A549 (cell line): ENCODE measurements around the gene GPRASP3.

Experiments
- CHD4 ChIP-seq: fragments of 200-600 bp; sonication (generic); IDR thresholded peaks from 2 replicates; pipeline ENCODE4 v1.6.1; 2016; ENCODE audit warnings: antibody characterized with exemption, mild to moderate bottlenecking, borderline replicate concordance
- EP300 ChIP-seq, 2 experiments: fragments of >200 bp; sonication (Bioruptor Twin); formaldehyde crosslinking; IDR thresholded peaks; 2 replicates in 1 of 2; 3 replicates in 1 of 2; pipeline ENCODE4 v1.6.1; 2016 to 2017
- HDAC2 ChIP-seq: fragments of 200-600 bp; sonication (generic); IDR thresholded peaks from 2 replicates; pipeline ENCODE4 v1.6.1; 2016
- JUNB ChIP-seq: fragments of >200 bp; sonication (Bioruptor Twin); formaldehyde crosslinking; IDR thresholded peaks from 2 replicates; pipeline ENCODE4 v1.6.1; 2016
- KDM1A ChIP-seq: fragments of 200-600 bp; sonication (generic); IDR thresholded peaks from 2 replicates; pipeline ENCODE4 v1.6.1; 2016; ENCODE audit warnings: low read depth, mild to moderate bottlenecking
- MAFK ChIP-seq: fragments of 450-650 bp; IDR thresholded peaks from 2 replicates; pipeline ENCODE4 v1.6.1; 2014; ENCODE audit not compliant: partially characterized antibody
- POLR2A ChIP-seq: IDR thresholded peaks from 2 replicates; pipeline ENCODE4 v1.6.1; 2012; ENCODE audit warnings: mild to moderate bottlenecking, low read length
- RAD21 ChIP-seq, 2 experiments: fragments of >200 bp in 1 of 2; sonication (Bioruptor Twin) in 1 of 2; formaldehyde crosslinking in 1 of 2; IDR thresholded peaks in 1 of 2; conservative IDR thresholded peaks in 1 of 2; 2 replicates in 1 of 2; 3 replicates in 1 of 2; pipeline ENCODE4 v1.6.1; 2012 to 2018; ENCODE audit warnings: inconsistent platforms in 1 of 2
- RNF2 ChIP-seq: fragments of 200-600 bp; sonication (generic); IDR thresholded peaks from 2 replicates; pipeline ENCODE4 v1.6.1; 2016; ENCODE audit warnings: low read depth, mild to moderate bottlenecking, antibody characterized with exemption, moderate library complexity, borderline replicate concordance
- TF ChIP-seq, protein P1 (sequence below): fragments of >200 bp; sonication (Bioruptor Twin); formaldehyde crosslinking; IDR thresholded peaks from 3 replicates; pipeline ENCODE4 v1.5.1; 2016

GRCh38 chrX:102672856-102673255, 47.7 kb upstream of the GPRASP3 start:
- TF ChIP-seq, protein P1, sequence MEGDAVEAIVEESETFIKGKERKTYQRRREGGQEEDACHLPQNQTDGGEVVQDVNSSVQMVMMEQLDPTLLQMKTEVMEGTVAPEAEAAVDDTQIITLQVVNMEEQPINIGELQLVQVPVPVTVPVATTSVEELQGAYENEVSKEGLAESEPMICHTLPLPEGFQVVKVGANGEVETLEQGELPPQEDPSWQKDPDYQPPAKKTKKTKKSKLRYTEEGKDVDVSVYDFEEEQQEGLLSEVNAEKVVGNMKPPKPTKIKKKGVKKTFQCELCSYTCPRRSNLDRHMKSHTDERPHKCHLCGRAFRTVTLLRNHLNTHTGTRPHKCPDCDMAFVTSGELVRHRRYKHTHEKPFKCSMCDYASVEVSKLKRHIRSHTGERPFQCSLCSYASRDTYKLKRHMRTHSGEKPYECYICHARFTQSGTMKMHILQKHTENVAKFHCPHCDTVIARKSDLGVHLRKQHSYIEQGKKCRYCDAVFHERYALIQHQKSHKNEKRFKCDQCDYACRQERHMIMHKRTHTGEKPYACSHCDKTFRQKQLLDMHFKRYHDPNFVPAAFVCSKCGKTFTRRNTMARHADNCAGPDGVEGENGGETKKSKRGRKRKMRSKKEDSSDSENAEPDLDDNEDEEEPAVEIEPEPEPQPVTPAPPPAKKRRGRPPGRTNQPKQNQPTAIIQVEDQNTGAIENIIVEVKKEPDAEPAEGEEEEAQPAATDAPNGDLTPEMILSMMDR: no peak
- no peak for TF ChIP-seq MAFK
- TF ChIP-seq POLR2A: no peak
- TF ChIP-seq RNF2: no peak
- no peak for TF ChIP-seq JUNB
- TF ChIP-seq CHD4: no peak
- TF ChIP-seq EP300 (IDR thresholded peaks at IDR 0.05): no peak
- no peak for TF ChIP-seq RAD21 (conservative IDR thresholded peaks at IDR 0.05 in 1 of 2, IDR thresholded peaks at IDR 0.05 in 1 of 2)
- no peak for TF ChIP-seq KDM1A
- no peak for TF ChIP-seq HDAC2
